C4-2B (cell line): ENCODE results near the gene FBXO3.
A peak's percentile ranks its signal among the peaks of the same experiment; 100 is the strongest.
"Not testable (repeated sequence)": the region's sequence is repeated elsewhere in the genome, so short reads cannot be mapped to it uniquely, and the experiment has no call there.

Experiments
- H3K27ac ChIP-seq: fragments of 450-650 bp; 2 replicates; pipeline ENCODE4 v1.5.1; 2017
- ZFX ChIP-seq: fragments of 450-650 bp; IDR thresholded peaks from 2 replicates; pipeline ENCODE4 v1.6.1; 2017
- TF ChIP-seq, protein P1 (sequence below): fragments of 450-650 bp; conservative IDR thresholded peaks from 2 replicates; pipeline ENCODE4 v1.5.1; 2017; ENCODE audit warnings: mild to moderate bottlenecking

Gene FBXO3, protein sequence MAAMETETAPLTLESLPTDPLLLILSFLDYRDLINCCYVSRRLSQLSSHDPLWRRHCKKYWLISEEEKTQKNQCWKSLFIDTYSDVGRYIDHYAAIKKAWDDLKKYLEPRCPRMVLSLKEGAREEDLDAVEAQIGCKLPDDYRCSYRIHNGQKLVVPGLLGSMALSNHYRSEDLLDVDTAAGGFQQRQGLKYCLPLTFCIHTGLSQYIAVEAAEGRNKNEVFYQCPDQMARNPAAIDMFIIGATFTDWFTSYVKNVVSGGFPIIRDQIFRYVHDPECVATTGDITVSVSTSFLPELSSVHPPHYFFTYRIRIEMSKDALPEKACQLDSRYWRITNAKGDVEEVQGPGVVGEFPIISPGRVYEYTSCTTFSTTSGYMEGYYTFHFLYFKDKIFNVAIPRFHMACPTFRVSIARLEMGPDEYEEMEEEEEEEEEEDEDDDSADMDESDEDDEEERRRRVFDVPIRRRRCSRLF

DNA sequence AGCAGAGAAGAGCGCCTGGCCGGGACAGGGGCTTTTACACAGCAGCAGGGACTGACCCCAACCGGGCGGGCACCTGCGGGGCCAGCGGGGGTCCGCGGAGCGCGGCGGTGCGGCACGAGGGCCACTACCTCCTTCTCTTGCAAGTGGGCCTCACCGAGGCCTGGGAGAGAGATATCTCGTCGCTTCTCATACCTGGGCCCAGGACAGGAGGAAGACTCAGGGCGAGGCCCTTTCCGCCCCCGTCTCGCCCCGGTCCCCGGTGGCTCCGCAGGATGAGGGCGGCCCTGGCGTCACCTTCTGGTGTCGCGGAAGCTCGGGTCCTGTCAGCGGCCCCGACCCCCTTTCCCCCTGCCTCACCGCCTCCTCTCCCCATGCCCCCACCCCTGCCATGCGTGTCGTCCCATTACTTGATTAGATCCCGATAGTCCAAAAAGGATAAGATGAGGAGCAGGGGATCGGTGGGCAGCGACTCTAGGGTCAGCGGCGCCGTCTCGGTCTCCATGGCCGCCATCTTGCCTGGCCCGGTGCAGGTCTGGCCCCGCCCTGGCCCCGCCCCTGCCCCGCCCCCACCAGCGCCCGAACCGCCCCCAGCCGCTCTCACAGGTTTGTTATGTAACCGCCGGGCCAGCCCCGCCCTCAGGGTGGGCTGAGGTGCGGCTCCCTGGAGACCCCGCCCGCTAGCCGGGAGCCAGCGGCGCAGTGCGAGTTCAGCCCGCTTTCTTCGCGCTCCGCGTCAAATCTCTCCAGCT, at the start of gene FBXO3:
FBXO3 (minus strand) TSS at position 534 of the 749 bp plus-strand sequence; CDS start at position 511, 23 bp downstream.
- TF ChIP-seq ZFX: peak; percentile 88
- TF ChIP-seq, protein P1, sequence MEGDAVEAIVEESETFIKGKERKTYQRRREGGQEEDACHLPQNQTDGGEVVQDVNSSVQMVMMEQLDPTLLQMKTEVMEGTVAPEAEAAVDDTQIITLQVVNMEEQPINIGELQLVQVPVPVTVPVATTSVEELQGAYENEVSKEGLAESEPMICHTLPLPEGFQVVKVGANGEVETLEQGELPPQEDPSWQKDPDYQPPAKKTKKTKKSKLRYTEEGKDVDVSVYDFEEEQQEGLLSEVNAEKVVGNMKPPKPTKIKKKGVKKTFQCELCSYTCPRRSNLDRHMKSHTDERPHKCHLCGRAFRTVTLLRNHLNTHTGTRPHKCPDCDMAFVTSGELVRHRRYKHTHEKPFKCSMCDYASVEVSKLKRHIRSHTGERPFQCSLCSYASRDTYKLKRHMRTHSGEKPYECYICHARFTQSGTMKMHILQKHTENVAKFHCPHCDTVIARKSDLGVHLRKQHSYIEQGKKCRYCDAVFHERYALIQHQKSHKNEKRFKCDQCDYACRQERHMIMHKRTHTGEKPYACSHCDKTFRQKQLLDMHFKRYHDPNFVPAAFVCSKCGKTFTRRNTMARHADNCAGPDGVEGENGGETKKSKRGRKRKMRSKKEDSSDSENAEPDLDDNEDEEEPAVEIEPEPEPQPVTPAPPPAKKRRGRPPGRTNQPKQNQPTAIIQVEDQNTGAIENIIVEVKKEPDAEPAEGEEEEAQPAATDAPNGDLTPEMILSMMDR: no peak
- H3K27ac ChIP-seq: peak within 1 kb of the TSS; percentile 75

DNA sequence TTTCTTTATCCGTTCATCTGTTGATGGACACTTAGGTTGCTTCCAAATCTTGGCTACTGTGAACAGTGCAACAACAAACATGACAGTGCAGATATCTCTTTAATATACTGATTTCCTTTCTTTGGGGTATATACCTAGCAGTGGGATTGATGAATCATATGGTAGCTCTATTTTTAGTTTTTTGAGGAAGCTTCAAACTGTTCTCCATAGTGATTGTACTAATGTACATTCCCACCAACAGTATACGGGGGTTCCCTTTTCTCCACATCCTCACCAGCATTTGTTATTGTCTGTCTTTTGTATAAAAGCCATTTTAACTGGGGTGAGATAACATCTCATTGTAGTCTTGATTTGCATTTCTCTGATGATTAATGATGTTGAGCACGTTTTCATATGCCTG, 48.7 kb upstream of the FBXO3 start:
- not testable (repeated sequence) for H3K27ac ChIP-seq

- TF ChIP-seq ZFX: no peak
- TF ChIP-seq, protein P1: no peak
- no peak overlapping the region for H3K27ac ChIP-seq
These were observed 45.1 kb upstream of the FBXO3 start for GRCh38 chr11:33819278-33820035.

GRCh38 chr11:33808228-33808828, 34.0 kb upstream of the FBXO3 start:
- no peak for TF ChIP-seq ZFX
- TF ChIP-seq, protein P1: peak; percentile 94

GRCh38 chr11:33804471-33804870, 30.2 kb upstream of the FBXO3 start:
- TF ChIP-seq ZFX: no peak
- TF ChIP-seq, protein P1: no peak
- H3K27ac ChIP-seq: no peak overlapping the region

More at GRCh38 chr11:33808228-33808828, 34.0 kb upstream of the FBXO3 start:
- no peak overlapping the region for H3K27ac ChIP-seq

GRCh38 chr11:33802194-33802950, 28.1 kb upstream of the FBXO3 start:
- TF ChIP-seq ZFX: no peak
- TF ChIP-seq, protein P1: no peak
- no peak overlapping the region for H3K27ac ChIP-seq

GRCh38 chr11:33801821-33802193, 27.5 kb upstream of the FBXO3 start:
- TF ChIP-seq, protein P1: no peak
- TF ChIP-seq ZFX: no peak
- H3K27ac ChIP-seq: no peak overlapping the region
